HepG2 (cell line): ENCODE data around the gene MRPL51. TPM values are rescaled to one million over a fixed set of nuclear protein-coding genes. Genes with fewer than 3 reads are reported as not detected.

Source experiments
- ASH2L ChIP-seq: fragments of 300-600, 200-600 bp; sonication (generic); IDR thresholded peaks from 2 replicates; pipeline ENCODE4 v1.7.0; 2017; ENCODE audit warnings: low read depth, mild to moderate bottlenecking, moderate library complexity, mixed read lengths, low read length; ENCODE audit not compliant: insufficient read length
- JDP2 ChIP-seq: sonication (generic); formaldehyde crosslinking; IDR thresholded peaks from 2 replicates; pipeline ENCODE4 v1.8.1; 2022; ENCODE audit warnings: missing genetic modification reagents, borderline replicate concordance
- KMT2A ChIP-seq: sonication (generic); formaldehyde crosslinking; IDR thresholded peaks from 2 replicates; pipeline ENCODE4 v1.4.0; 2020; ENCODE audit warnings: missing genetic modification reagents
- ZBTB7A ChIP-seq: sonication (generic); formaldehyde crosslinking; IDR thresholded peaks from 2 replicates; pipeline ENCODE4 v1.8.0; 2022; ENCODE audit warnings: mild to moderate bottlenecking, missing genetic modification reagents
- ZNF124 ChIP-seq: sonication (generic); formaldehyde crosslinking; IDR thresholded peaks from 2 replicates; pipeline ENCODE4 v1.4.0; 2020; ENCODE audit warnings: missing genetic modification reagents
- ZNF839 ChIP-seq: sonication (generic); formaldehyde crosslinking; IDR thresholded peaks from 2 replicates; pipeline ENCODE4 v1.4.0; 2020; ENCODE audit warnings: missing genetic modification reagents, mild to moderate bottlenecking, borderline replicate concordance
- polyA plus RNA-seq, 8 experiments: library from polyadenylated mRNA; depleted of rRNA in 3 of 8; stranded (reverse) in 7 of 8; unstranded in 1 of 8; fragments of >200 nt; fragmentation: Illumina TruSeq in 4 of 8; extraction: Trizol in 4 of 8; gene quantifications; 2 replicates each; pipeline versions ENCODE4 v1.2.1 to v1.2.3, GENCODE V29; 2011 to 2016; ENCODE audit warnings: low read depth in 4 of 8, missing spikeins in 1 of 8, mixed read lengths in 1 of 8; ENCODE audit not compliant: insufficient read depth in 1 of 8
- total RNA-seq, 5 experiments: library from RNA; depleted of rRNA; stranded (reverse); fragments of >200 nt; fragmentation: Illumina TruSeq; extraction: Trizol; gene quantifications; 2 replicates each; pipeline ENCODE4 v1.2.3, GENCODE V29; 2016; ENCODE audit warnings: low read depth in 1 of 5
- TF ChIP-seq, protein P1 (sequence below): sonication (generic); formaldehyde crosslinking; IDR thresholded peaks from 2 replicates; pipeline ENCODE4 v1.9.0; 2021; ENCODE audit warnings: missing genetic modification reagents, borderline replicate concordance
- TF ChIP-seq, protein P2 (sequence below): sonication (generic); formaldehyde crosslinking; conservative IDR thresholded peaks from 2 replicates; pipeline ENCODE4 v1.4.0; 2020; ENCODE audit warnings: missing genetic modification reagents
- TF ChIP-seq, protein P3 (sequence below): sonication (generic); formaldehyde crosslinking; IDR thresholded peaks from 2 replicates; pipeline ENCODE4 v1.8.0; 2022; ENCODE audit warnings: mild to moderate bottlenecking, missing genetic modification reagents
- TF ChIP-seq, protein P4 (sequence below): IDR thresholded peaks from 2 replicates; pipeline ENCODE4 v1.6.1; 2016; ENCODE audit warnings: mild to moderate bottlenecking
- TF ChIP-seq, protein P5 (sequence below): sonication (generic); formaldehyde crosslinking; IDR thresholded peaks from 2 replicates; pipeline ENCODE4 v1.4.0; 2020; ENCODE audit warnings: missing genetic modification reagents
- TF ChIP-seq, protein P6 (sequence below): sonication (generic); formaldehyde crosslinking; conservative IDR thresholded peaks from 2 replicates; pipeline ENCODE4 v1.4.0; 2020; ENCODE audit warnings: missing genetic modification reagents
- TF ChIP-seq, protein P7 (sequence below): sonication (generic); formaldehyde crosslinking; IDR thresholded peaks from 2 replicates; pipeline ENCODE4 v1.8.0; 2022; ENCODE audit warnings: low read depth, missing genetic modification reagents
- TF ChIP-seq, protein P8 (sequence below): sonication (generic); formaldehyde crosslinking; IDR thresholded peaks from 2 replicates; pipeline ENCODE4 v1.5.1; 2020; ENCODE audit warnings: mild to moderate bottlenecking, missing genetic modification reagents, moderate library complexity

The MRPL51 gene
- total and polyA plus RNA-seq, 2 of the 13 experiments (the other 11 are each of a cell fraction or from before 2014, with no cell fraction given): 64.8 to 278 TPM

DNA sequence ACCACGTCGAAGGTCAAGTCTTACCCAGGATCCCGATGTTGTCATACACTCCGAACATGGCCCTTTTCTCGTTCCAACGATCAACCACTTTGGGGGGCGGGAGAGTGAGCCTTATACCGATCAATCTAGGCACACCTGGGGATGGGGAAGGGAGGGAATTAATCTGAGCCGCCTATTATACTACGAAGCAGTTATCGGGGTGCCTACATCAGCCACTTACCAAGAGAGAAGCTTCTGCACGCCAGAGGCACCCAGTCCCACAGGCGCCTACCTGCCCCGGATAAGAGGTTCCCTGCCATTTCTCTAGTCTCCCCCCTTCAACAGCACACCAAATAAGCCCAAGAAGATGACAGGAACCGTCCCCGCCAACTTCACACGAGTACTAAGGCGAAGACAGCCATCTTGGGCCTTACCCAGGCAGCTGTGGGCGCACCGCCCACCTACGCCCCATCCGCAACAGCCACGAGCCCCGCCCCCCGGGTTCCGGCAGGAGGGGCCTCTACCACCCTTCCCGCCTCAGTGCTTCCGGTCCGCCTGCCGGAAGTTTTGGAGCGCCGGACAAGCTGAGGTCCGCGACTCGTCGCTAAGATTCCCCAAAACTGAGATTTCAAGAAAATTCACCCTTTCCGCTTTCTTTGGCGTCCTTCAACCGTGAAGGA is at the start of gene MRPL51 (continued):
- TF ChIP-seq, protein P1, sequence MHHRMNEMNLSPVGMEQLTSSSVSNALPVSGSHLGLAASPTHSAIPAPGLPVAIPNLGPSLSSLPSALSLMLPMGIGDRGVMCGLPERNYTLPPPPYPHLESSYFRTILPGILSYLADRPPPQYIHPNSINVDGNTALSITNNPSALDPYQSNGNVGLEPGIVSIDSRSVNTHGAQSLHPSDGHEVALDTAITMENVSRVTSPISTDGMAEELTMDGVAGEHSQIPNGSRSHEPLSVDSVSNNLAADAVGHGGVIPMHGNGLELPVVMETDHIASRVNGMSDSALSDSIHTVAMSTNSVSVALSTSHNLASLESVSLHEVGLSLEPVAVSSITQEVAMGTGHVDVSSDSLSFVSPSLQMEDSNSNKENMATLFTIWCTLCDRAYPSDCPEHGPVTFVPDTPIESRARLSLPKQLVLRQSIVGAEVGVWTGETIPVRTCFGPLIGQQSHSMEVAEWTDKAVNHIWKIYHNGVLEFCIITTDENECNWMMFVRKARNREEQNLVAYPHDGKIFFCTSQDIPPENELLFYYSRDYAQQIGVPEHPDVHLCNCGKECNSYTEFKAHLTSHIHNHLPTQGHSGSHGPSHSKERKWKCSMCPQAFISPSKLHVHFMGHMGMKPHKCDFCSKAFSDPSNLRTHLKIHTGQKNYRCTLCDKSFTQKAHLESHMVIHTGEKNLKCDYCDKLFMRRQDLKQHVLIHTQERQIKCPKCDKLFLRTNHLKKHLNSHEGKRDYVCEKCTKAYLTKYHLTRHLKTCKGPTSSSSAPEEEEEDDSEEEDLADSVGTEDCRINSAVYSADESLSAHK (CRISPR knock-in tag): no peak
- no peak; the same call in 1 of the 2 replicates for TF ChIP-seq ZNF124 (CRISPR knock-in tag)
- TF ChIP-seq, protein P2, sequence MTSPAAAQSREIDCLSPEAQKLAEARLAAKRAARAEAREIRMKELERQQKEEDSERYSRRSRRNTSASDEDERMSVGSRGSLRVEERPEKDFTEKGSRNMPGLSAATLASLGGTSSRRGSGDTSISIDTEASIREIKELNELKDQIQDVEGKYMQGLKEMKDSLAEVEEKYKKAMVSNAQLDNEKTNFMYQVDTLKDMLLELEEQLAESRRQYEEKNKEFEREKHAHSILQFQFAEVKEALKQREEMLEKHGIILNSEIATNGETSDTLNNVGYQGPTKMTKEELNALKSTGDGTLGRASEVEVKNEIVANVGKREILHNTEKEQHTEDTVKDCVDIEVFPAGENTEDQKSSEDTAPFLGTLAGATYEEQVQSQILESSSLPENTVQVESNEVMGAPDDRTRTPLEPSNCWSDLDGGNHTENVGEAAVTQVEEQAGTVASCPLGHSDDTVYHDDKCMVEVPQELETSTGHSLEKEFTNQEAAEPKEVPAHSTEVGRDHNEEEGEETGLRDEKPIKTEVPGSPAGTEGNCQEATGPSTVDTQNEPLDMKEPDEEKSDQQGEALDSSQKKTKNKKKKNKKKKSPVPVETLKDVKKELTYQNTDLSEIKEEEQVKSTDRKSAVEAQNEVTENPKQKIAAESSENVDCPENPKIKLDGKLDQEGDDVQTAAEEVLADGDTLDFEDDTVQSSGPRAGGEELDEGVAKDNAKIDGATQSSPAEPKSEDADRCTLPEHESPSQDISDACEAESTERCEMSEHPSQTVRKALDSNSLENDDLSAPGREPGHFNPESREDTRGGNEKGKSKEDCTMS (CRISPR knock-in tag): no peak
- no peak for TF ChIP-seq ZBTB7A
- TF ChIP-seq, protein P3, sequence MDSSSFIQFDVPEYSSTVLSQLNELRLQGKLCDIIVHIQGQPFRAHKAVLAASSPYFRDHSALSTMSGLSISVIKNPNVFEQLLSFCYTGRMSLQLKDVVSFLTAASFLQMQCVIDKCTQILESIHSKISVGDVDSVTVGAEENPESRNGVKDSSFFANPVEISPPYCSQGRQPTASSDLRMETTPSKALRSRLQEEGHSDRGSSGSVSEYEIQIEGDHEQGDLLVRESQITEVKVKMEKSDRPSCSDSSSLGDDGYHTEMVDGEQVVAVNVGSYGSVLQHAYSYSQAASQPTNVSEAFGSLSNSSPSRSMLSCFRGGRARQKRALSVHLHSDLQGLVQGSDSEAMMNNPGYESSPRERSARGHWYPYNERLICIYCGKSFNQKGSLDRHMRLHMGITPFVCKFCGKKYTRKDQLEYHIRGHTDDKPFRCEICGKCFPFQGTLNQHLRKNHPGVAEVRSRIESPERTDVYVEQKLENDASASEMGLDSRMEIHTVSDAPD (CRISPR knock-in tag): no peak; the same call in 1 of the 2 replicates
- TF ChIP-seq, protein P4, sequence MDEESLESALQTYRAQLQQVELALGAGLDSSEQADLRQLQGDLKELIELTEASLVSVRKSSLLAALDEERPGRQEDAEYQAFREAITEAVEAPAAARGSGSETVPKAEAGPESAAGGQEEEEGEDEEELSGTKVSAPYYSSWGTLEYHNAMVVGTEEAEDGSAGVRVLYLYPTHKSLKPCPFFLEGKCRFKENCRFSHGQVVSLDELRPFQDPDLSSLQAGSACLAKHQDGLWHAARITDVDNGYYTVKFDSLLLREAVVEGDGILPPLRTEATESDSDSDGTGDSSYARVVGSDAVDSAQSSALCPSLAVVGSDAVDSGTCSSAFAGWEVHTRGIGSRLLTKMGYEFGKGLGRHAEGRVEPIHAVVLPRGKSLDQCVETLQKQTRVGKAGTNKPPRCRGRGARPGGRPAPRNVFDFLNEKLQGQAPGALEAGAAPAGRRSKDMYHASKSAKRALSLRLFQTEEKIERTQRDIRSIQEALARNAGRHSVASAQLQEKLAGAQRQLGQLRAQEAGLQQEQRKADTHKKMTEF: peak; percentile 53
- TF ChIP-seq, protein P5, sequence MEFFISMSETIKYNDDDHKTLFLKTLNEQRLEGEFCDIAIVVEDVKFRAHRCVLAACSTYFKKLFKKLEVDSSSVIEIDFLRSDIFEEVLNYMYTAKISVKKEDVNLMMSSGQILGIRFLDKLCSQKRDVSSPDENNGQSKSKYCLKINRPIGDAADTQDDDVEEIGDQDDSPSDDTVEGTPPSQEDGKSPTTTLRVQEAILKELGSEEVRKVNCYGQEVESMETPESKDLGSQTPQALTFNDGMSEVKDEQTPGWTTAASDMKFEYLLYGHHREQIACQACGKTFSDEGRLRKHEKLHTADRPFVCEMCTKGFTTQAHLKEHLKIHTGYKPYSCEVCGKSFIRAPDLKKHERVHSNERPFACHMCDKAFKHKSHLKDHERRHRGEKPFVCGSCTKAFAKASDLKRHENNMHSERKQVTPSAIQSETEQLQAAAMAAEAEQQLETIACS (CRISPR knock-in tag): no peak
- TF ChIP-seq ZNF839 (CRISPR knock-in tag): no peak
- TF ChIP-seq KMT2A (CRISPR knock-in tag): peak; percentile 81; the same call in 1 of the 2 replicates
- no peak for TF ChIP-seq ASH2L
- TF ChIP-seq, protein P6, sequence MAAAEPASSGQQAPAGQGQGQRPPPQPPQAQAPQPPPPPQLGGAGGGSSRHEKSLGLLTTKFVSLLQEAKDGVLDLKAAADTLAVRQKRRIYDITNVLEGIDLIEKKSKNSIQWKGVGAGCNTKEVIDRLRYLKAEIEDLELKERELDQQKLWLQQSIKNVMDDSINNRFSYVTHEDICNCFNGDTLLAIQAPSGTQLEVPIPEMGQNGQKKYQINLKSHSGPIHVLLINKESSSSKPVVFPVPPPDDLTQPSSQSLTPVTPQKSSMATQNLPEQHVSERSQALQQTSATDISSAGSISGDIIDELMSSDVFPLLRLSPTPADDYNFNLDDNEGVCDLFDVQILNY (CRISPR knock-in tag): no peak
- no peak for TF ChIP-seq JDP2 (CRISPR knock-in tag)
- TF ChIP-seq, protein P7, sequence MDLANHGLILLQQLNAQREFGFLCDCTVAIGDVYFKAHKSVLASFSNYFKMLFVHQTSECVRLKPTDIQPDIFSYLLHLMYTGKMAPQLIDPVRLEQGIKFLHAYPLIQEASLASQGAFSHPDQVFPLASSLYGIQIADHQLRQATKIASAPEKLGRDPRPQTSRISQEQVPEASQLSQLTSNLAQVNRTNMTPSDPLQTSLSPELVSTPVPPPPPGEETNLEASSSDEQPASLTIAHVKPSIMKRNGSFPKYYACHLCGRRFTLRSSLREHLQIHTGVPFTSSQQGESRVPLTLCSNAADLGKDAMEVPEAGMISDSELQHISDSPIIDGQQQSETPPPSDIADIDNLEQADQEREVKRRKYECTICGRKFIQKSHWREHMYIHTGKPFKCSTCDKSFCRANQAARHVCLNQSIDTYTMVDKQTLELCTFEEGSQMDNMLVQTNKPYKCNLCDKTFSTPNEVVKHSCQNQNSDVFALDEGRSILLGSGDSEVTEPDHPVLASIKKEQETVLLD: no peak
- TF ChIP-seq, protein P8, sequence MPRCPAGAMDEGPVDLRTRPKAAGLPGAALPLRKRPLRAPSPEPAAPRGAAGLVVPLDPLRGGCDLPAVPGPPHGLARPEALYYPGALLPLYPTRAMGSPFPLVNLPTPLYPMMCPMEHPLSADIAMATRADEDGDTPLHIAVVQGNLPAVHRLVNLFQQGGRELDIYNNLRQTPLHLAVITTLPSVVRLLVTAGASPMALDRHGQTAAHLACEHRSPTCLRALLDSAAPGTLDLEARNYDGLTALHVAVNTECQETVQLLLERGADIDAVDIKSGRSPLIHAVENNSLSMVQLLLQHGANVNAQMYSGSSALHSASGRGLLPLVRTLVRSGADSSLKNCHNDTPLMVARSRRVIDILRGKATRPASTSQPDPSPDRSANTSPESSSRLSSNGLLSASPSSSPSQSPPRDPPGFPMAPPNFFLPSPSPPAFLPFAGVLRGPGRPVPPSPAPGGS (CRISPR knock-in tag): peak; percentile 61; the same call in 1 of the 2 replicates
